ENCODE data around the gene COL4A4.
"Not testable (repeated sequence)": the region's sequence is repeated elsewhere in the genome, so short reads cannot be mapped to it uniquely, and the experiment has no call there.

Gene COL4A4

GRCh38 chr2:227117852-227118251 is 46.2 kb downstream of the COL4A4 start:
- intact Hi-C loops (cut with DNase I): no loop called here
- DNase-seq: no peak

GRCh38 chr2:227117027-227117426 is 47.0 kb downstream of the COL4A4 start:
- intact Hi-C loops (cut with DNase I): no loop called here
- DNase-seq: no peak

GRCh38 chr2:227115761-227116160 is 48.2 kb downstream of the COL4A4 start:
- no peak for DNase-seq
- intact Hi-C loops (cut with DNase I): no loop called here

- peak in 6 of 10 donors; percentile 19 to 90 (median 49) for DNase-seq
- intact Hi-C loops (cut with DNase I): loop anchor here (2.0 to 10.0 kb wide), 3 partner anchors 292 to 1438 kb away; no protein-coding TSS in a partner anchor
Observed at GRCh38 chr2:227106845-227107759, 56.9 kb downstream of the COL4A4 start.

- DNase-seq: no peak
- intact Hi-C loops (cut with DNase I): loop anchor here (10.0 kb wide), 2 partner anchors 289 to 1209 kb away; no protein-coding TSS in a partner anchor
Observed at GRCh38 chr2:227103583-227103982, 60.4 kb downstream of the COL4A4 start.

GRCh38 chr2:227099340-227099739 is 64.7 kb downstream of the COL4A4 start:
- DNase-seq: no peak
- intact Hi-C loops (cut with DNase I): no loop called here

GRCh38 chr2:227098162-227098515 is 65.9 kb downstream of the COL4A4 start:
- no peak for DNase-seq
- intact Hi-C loops (cut with DNase I): no loop called here

- no peak for DNase-seq
- intact Hi-C loops (cut with DNase I): no loop called here
Observed at GRCh38 chr2:227097495-227098161, 66.4 kb downstream of the COL4A4 start.

GRCh38 chr2:227095346-227095745 is 68.7 kb downstream of the COL4A4 start:
- intact Hi-C loops (cut with DNase I): no loop called here
- DNase-seq: no peak

GRCh38 chr2:227082286-227082685 is 81.7 kb downstream of the COL4A4 start:
- DNase-seq: no peak
- intact Hi-C loops (cut with DNase I): no loop called here

- no peak for DNase-seq
- intact Hi-C loops (cut with DNase I): no loop called here
Observed at GRCh38 chr2:227079726-227080125, 84.3 kb downstream of the COL4A4 start.

- peak in 1 of 10 donors; percentile 31 for DNase-seq
- intact Hi-C loops (cut with DNase I): not testable (repeated sequence)
Observed at GRCh38 chr2:227065065-227065464, 98.9 kb downstream of the COL4A4 start.

GRCh38 chr2:227058888-227059399 is 105.1 kb downstream of the COL4A4 start:
- intact Hi-C loops (cut with DNase I): no loop called here
- no peak for DNase-seq

GRCh38 chr2:227057743-227058447 is 106.1 kb downstream of the COL4A4 start:
- no peak for DNase-seq
- intact Hi-C loops (cut with DNase I): no loop called here

GRCh38 chr2:227057060-227057459 is 106.9 kb downstream of the COL4A4 start:
- intact Hi-C loops (cut with DNase I): no loop called here
- no peak for DNase-seq

- no peak for DNase-seq
- intact Hi-C loops (cut with DNase I): no loop called here
Observed at GRCh38 chr2:227054006-227054405, 110.0 kb downstream of the COL4A4 start.

GRCh38 chr2:227052879-227053278 is 111.1 kb downstream of the COL4A4 start:
- intact Hi-C loops (cut with DNase I): no loop called here
- DNase-seq: no peak

- intact Hi-C loops (cut with DNase I): no loop called here
- peak in 2 of 10 donors; percentile 12 to 23 for DNase-seq
Observed at GRCh38 chr2:227043981-227044380, 120.0 kb downstream of the COL4A4 start.

GRCh38 chr2:227038550-227039189 is 125.3 kb downstream of the COL4A4 start:
- intact Hi-C loops (cut with DNase I): no loop called here
- DNase-seq: no peak

- DNase-seq: no peak
- intact Hi-C loops (cut with DNase I): no loop called here
Observed at GRCh38 chr2:227036527-227036926, 127.5 kb downstream of the COL4A4 start.

Measured in posterior cingulate gyrus (tissue), 11 donors.